ENCODE measurements around the gene PARD3B.
"Not testable (repeated sequence)": the region's sequence is repeated elsewhere in the genome, so short reads cannot be mapped to it uniquely, and the experiment has no call there.

Gene PARD3B

GRCh38 chr2:205197468-205198139 is 652.3 kb downstream of the PARD3B start:
- DNase-seq: no peak

GRCh38 chr2:205198140-205198525 is 652.9 kb downstream of the PARD3B start:
- DNase-seq: no peak
- intact Hi-C loops (cut with DNase I): no loop called here

More at GRCh38 chr2:205197468-205198139, 652.3 kb downstream of the PARD3B start:
- intact Hi-C loops (cut with DNase I): no loop called here

- intact Hi-C loops (cut with DNase I): no loop called here
- no peak for DNase-seq
Observed at GRCh38 chr2:205199165-205199850, 654.0 kb downstream of the PARD3B start.

- DNase-seq: no peak
- intact Hi-C loops (cut with DNase I): no loop called here
Observed at GRCh38 chr2:205210494-205210893, 665.2 kb downstream of the PARD3B start.

GRCh38 chr2:205212357-205212756 is 667.1 kb downstream of the PARD3B start:
- no peak for DNase-seq
- intact Hi-C loops (cut with DNase I): no loop called here

GRCh38 chr2:205216092-205216491 is 670.8 kb downstream of the PARD3B start:
- intact Hi-C loops (cut with DNase I): no loop called here
- DNase-seq: no peak

GRCh38 chr2:205216580-205216979 is 671.3 kb downstream of the PARD3B start:
- intact Hi-C loops (cut with DNase I): no loop called here
- no peak for DNase-seq

GRCh38 chr2:205217004-205217403 is 671.7 kb downstream of the PARD3B start:
- intact Hi-C loops (cut with DNase I): no loop called here
- DNase-seq: no peak

- intact Hi-C loops (cut with DNase I): no loop called here
- DNase-seq: no peak
Observed at GRCh38 chr2:205218056-205218455, 672.8 kb downstream of the PARD3B start.

- DNase-seq; intact Hi-C loops (cut with DNase I): not testable (repeated sequence)
Observed at GRCh38 chr2:205218816-205219215, 673.5 kb downstream of the PARD3B start.

GRCh38 chr2:205220559-205220958 is 675.3 kb downstream of the PARD3B start:
- intact Hi-C loops (cut with DNase I): no loop called here
- no peak for DNase-seq

GRCh38 chr2:205232086-205232485 is 686.8 kb downstream of the PARD3B start:
- intact Hi-C loops (cut with DNase I): no loop called here
- no peak for DNase-seq

GRCh38 chr2:205235434-205235833 is 690.2 kb downstream of the PARD3B start:
- intact Hi-C loops (cut with DNase I): no loop called here
- DNase-seq: no peak

GRCh38 chr2:205237524-205237923 is 692.2 kb downstream of the PARD3B start:
- intact Hi-C loops (cut with DNase I): no loop called here
- DNase-seq: no peak

GRCh38 chr2:205245001-205245400 is 699.7 kb downstream of the PARD3B start:
- no peak for DNase-seq
- intact Hi-C loops (cut with DNase I): no loop called here

- DNase-seq: no peak
- intact Hi-C loops (cut with DNase I): no loop called here
Observed at GRCh38 chr2:205245652-205246051, 700.4 kb downstream of the PARD3B start.

- no peak for DNase-seq
- intact Hi-C loops (cut with DNase I): no loop called here
Observed at GRCh38 chr2:205259121-205259520, 713.8 kb downstream of the PARD3B start.

- intact Hi-C loops (cut with DNase I): no loop called here
- no peak for DNase-seq
Observed at GRCh38 chr2:205261516-205262020, 716.3 kb downstream of the PARD3B start.

- intact Hi-C loops (cut with DNase I): no loop called here
- no peak for DNase-seq
Observed at GRCh38 chr2:205267323-205267722, 722.0 kb downstream of the PARD3B start.

- no peak for DNase-seq
- intact Hi-C loops (cut with DNase I): no loop called here
Observed at GRCh38 chr2:205270689-205271088, 725.4 kb downstream of the PARD3B start.

- no peak for DNase-seq
- intact Hi-C loops (cut with DNase I): no loop called here
Observed at GRCh38 chr2:205273148-205273547, 727.9 kb downstream of the PARD3B start.

- intact Hi-C loops (cut with DNase I): no loop called here
Observed at GRCh38 chr2:205273627-205274026, 728.4 kb downstream of the PARD3B start.

More at GRCh38 chr2:205273627-205274026, 728.4 kb downstream of the PARD3B start:
- DNase-seq: no peak

All from posterior cingulate gyrus (tissue), 11 donors.